A549 (cell line): ENCODE measurements around the gene MED13L.

Experiments used
- JUN ChIP-seq, 2 experiments: fragments of >200 bp; sonication (Bioruptor Twin); formaldehyde crosslinking; IDR thresholded peaks; 2 replicates in 1 of 2; 3 replicates in 1 of 2; pipeline ENCODE4 v1.6.1; 2016 to 2017
- KDM5A ChIP-seq: fragments of 200-600 bp; sonication (generic); IDR thresholded peaks from 2 replicates; pipeline ENCODE4 v1.6.1; 2016; ENCODE audit warnings: antibody characterized with exemption, mild to moderate bottlenecking
- NFE2L2 ChIP-seq: fragments of 150-350 bp; conservative IDR thresholded peaks from 2 replicates; pipeline ENCODE4 v1.6.1; 2014; ENCODE audit warnings: low read length
- POLR2A ChIP-seq: IDR thresholded peaks from 2 replicates; pipeline ENCODE4 v1.6.1; 2012; ENCODE audit warnings: mild to moderate bottlenecking, low read length
- TF ChIP-seq, protein P1 (sequence below): fragments of 200-600 bp; sonication (generic); IDR thresholded peaks from 2 replicates; pipeline ENCODE4 v1.6.1; 2016; ENCODE audit warnings: antibody characterized with exemption, mild to moderate bottlenecking, moderate library complexity
- TF ChIP-seq, protein P2 (sequence below): fragments of >200 bp; sonication (Bioruptor Twin); formaldehyde crosslinking; IDR thresholded peaks from 3 replicates; pipeline ENCODE4 v1.5.1; 2016

DNA sequence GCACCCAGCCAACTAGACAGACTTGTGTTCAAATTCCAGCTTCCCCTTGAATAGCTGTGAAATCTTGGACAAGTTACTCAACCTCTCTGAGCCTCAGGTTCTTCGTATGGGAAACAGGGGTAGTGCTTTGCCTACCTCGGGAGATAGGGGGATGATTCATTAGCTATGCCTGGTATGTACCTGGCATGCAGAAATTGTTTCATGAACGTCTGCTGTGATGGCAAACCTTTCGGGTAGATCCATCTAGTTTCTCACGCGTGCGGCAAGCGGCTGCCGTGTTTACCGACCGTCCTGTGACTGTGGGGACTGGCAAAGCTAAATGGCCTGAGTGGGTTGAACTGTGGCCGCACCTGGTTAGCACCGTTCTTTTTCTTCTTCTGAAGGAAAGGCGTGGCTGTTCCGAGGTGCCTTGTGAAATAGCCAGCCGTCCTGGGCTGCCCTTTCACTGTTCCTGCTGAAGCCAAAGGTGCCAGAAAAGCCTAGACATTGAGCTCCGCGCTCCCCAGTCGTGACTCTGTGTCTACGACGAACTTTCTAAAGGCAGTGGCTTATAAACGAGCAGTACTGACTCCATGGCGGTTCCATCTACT, 40.6 kb upstream of the MED13L start:
- TF ChIP-seq, protein P1, sequence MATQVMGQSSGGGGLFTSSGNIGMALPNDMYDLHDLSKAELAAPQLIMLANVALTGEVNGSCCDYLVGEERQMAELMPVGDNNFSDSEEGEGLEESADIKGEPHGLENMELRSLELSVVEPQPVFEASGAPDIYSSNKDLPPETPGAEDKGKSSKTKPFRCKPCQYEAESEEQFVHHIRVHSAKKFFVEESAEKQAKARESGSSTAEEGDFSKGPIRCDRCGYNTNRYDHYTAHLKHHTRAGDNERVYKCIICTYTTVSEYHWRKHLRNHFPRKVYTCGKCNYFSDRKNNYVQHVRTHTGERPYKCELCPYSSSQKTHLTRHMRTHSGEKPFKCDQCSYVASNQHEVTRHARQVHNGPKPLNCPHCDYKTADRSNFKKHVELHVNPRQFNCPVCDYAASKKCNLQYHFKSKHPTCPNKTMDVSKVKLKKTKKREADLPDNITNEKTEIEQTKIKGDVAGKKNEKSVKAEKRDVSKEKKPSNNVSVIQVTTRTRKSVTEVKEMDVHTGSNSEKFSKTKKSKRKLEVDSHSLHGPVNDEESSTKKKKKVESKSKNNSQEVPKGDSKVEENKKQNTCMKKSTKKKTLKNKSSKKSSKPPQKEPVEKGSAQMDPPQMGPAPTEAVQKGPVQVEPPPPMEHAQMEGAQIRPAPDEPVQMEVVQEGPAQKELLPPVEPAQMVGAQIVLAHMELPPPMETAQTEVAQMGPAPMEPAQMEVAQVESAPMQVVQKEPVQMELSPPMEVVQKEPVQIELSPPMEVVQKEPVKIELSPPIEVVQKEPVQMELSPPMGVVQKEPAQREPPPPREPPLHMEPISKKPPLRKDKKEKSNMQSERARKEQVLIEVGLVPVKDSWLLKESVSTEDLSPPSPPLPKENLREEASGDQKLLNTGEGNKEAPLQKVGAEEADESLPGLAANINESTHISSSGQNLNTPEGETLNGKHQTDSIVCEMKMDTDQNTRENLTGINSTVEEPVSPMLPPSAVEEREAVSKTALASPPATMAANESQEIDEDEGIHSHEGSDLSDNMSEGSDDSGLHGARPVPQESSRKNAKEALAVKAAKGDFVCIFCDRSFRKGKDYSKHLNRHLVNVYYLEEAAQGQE: no peak
- TF ChIP-seq POLR2A (no peak), KDM5A (no peak), JUN (IDR thresholded peaks at IDR 0.05) (no peak), NFE2L2 (no peak)
- TF ChIP-seq, protein P2, sequence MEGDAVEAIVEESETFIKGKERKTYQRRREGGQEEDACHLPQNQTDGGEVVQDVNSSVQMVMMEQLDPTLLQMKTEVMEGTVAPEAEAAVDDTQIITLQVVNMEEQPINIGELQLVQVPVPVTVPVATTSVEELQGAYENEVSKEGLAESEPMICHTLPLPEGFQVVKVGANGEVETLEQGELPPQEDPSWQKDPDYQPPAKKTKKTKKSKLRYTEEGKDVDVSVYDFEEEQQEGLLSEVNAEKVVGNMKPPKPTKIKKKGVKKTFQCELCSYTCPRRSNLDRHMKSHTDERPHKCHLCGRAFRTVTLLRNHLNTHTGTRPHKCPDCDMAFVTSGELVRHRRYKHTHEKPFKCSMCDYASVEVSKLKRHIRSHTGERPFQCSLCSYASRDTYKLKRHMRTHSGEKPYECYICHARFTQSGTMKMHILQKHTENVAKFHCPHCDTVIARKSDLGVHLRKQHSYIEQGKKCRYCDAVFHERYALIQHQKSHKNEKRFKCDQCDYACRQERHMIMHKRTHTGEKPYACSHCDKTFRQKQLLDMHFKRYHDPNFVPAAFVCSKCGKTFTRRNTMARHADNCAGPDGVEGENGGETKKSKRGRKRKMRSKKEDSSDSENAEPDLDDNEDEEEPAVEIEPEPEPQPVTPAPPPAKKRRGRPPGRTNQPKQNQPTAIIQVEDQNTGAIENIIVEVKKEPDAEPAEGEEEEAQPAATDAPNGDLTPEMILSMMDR: no peak
